Measurements from ENCODE around the gene S100A12. TPM values are rescaled to one million over a fixed set of nuclear protein-coding genes. Genes with fewer than 3 reads are reported as not detected.

The S100A12 gene
- total RNA-seq, 1 experiment from 2014 or later = not detected

DNA sequence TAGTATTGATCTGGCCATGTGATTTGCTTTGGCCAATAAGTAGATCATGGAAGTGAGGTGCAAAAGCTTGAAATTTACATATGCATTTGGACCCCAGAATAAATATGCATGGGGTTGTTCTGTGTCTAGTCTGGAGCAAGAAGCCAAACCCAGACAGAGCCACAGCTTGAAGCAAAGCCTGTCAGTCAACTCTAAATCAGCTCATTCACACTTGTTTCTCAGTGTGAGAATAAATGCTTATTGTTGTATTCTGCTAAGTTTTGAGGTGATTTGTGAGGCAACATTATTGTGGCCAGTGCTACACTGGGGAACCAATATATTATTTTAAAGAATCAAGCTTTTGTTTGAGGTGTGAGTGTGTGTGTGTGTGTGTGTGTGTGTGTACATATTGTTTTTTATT lies 50.5 kb downstream of the S100A12 start:
- CTCF ChIA-PET = no interaction called here
- H3K4me1 Mint-ChIP-seq (ENCODE audit: low read depth, unreplicated experiment) = no peaks in the 10 kb centered on the region
- POLR2A ChIA-PET = no interaction called here

More for the DNA sequence above, 50.5 kb downstream of the S100A12 start:
- Mint-ChIP-seq H3K27ac (ENCODE audit: unreplicated experiment) (no peak overlapping the region), H3K36me3 (ENCODE audit: insufficient read depth, unreplicated experiment) (no peaks in the 10 kb centered on the region), H3K9me3 (ENCODE audit: unreplicated experiment) (peaks cover 29% of the 10 kb centered on the region), H3K27me3 (ENCODE audit: insufficient read depth, unreplicated experiment) (peaks cover 2% of the 10 kb centered on the region), H3K4me3 (ENCODE audit: unreplicated experiment) (no peak overlapping the region)
- TF ChIP-seq CTCF (IDR thresholded peaks at IDR 0.05; ENCODE audit: insufficient read depth in 1 of 2, low read depth in 1 of 2, low read length in 1 of 2, severe bottlenecking in 1 of 2, unreplicated experiment in 1 of 2) = no peak
- no peak for DNase-seq
- Histone ChIP-seq H3K27me3 (replicated peaks; ENCODE audit: control insufficient read depth, insufficient read depth, low read length) (no peaks in the 10 kb centered on the region), H3K9me3 (peaks cover 21% of the 10 kb centered on the region), H3K4me1 (no peaks in the 10 kb centered on the region), H3K36me3 (ENCODE audit: control insufficient read depth, insufficient read depth, low read length) (no peaks in the 10 kb centered on the region), H3K4me3 (ENCODE audit: low read depth, low read length) (no peak overlapping the region)
- intact Hi-C loops (cut with micrococcal nuclease; ENCODE audit: unreplicated experiment) = no loop called here
- no TSS peak for BruUV-seq (replicated peaks)

Other genes starting within 250 kb of the S100A12 start
- not detected in 2 replicates for gene SPRR2G, start 224.7 kb downstream of the S100A12 start, total RNA-seq (2022)
- gene LELP1, start 172.2 kb downstream of the S100A12 start, total RNA-seq (2022) = not detected in 2 replicates
- gene PRR9, start 158.0 kb downstream of the S100A12 start, total RNA-seq (2022) = 0.88 TPM in 1 of 2 replicates, not detected in the other
- gene LORICRIN, start 115.9 kb downstream of the S100A12 start, total RNA-seq (2022) = not detected in 2 replicates
- gene PGLYRP3, start 62.7 kb downstream of the S100A12 start, total RNA-seq (2022) = not detected in 2 replicates
- gene PGLYRP4, start 26.8 kb downstream of the S100A12 start, total RNA-seq (2022) = not detected in 2 replicates
- gene S100A9, start 17.8 kb downstream of the S100A12 start, total RNA-seq (2022) = 0.63 TPM in 1 of 2 replicates, not detected in the other
- not detected in 2 replicates for gene S100A8, start 15.5 kb upstream of the S100A12 start, total RNA-seq (2022)
- gene S100A7A, start 40.9 kb upstream of the S100A12 start, total RNA-seq (2022) = not detected in 2 replicates
- gene S100A7, start 85.0 kb upstream of the S100A12 start, total RNA-seq (2022) = not detected in 2 replicates
- 416 and 432 TPM in 2 replicates for gene S100A6, start 160.4 kb upstream of the S100A12 start, total RNA-seq (2022)
- not detected in 2 replicates for gene S100A5, start 165.3 kb upstream of the S100A12 start, total RNA-seq (2022)
- gene S100A4, start 170.2 kb upstream of the S100A12 start, total RNA-seq (2022) = 53.6 and 54.4 TPM in 2 replicates
- 0.61 and 0.84 TPM in 2 replicates for gene S100A3, start 173.6 kb upstream of the S100A12 start, total RNA-seq (2022)
- 2.4 and 3.0 TPM in 2 replicates for gene S100A2, start 190.2 kb upstream of the S100A12 start, total RNA-seq (2022)
- gene S100A16, start 237.5 kb upstream of the S100A12 start, total RNA-seq (2022) = 220 and 243 TPM in 2 replicates
- 510 and 624 TPM in 2 replicates for gene S100A14, start 240.7 kb upstream of the S100A12 start, total RNA-seq (2022)

Measured in Caco-2 (cell line).